NB4 (cell line): ENCODE results near the gene NWD2.

Experiments used
- POLR2A ChIP-seq: IDR thresholded peaks from 2 replicates; pipeline ENCODE4 v1.6.1; 2011; ENCODE audit warnings: mild to moderate bottlenecking; ENCODE audit not compliant: insufficient read length; ENCODE audit errors: extremely low read depth
- TF ChIP-seq, protein P1 (sequence below): IDR thresholded peaks from one replicate; pipeline ENCODE4 v1.5.1; 2012; ENCODE audit warnings: low read depth, low read length

- TF ChIP-seq, protein P1, sequence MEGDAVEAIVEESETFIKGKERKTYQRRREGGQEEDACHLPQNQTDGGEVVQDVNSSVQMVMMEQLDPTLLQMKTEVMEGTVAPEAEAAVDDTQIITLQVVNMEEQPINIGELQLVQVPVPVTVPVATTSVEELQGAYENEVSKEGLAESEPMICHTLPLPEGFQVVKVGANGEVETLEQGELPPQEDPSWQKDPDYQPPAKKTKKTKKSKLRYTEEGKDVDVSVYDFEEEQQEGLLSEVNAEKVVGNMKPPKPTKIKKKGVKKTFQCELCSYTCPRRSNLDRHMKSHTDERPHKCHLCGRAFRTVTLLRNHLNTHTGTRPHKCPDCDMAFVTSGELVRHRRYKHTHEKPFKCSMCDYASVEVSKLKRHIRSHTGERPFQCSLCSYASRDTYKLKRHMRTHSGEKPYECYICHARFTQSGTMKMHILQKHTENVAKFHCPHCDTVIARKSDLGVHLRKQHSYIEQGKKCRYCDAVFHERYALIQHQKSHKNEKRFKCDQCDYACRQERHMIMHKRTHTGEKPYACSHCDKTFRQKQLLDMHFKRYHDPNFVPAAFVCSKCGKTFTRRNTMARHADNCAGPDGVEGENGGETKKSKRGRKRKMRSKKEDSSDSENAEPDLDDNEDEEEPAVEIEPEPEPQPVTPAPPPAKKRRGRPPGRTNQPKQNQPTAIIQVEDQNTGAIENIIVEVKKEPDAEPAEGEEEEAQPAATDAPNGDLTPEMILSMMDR: no peak
- TF ChIP-seq POLR2A: no peak
Observed at GRCh38 chr4:37424753-37425152, 180.2 kb downstream of the NWD2 start.
